Glutamatergic neuron (in vitro differentiated cells): ENCODE results near the gene TAS2R19. TPM values are rescaled to one million over a fixed set of nuclear protein-coding genes. Genes with fewer than 3 reads are reported as not detected.
"Not testable (repeated sequence)": the region's sequence is repeated elsewhere in the genome, so short reads cannot be mapped to it uniquely, and the experiment has no call there.

ENCODE experiments used
- DNase-seq: peaks from one replicate; pipeline ENCODE4 v3.0.0; 2022
- H3K27ac Mint-ChIP-seq: one replicate; pipeline ENCODE4 v1.8.0; 2020; ENCODE audit warnings: mild to moderate bottlenecking, mixed read lengths, inconsistent platforms; ENCODE audit not compliant: unreplicated experiment
- H3K27me3 Mint-ChIP-seq: one replicate; pipeline ENCODE4 v1.8.0; 2020; ENCODE audit warnings: mild to moderate bottlenecking, moderate library complexity, mixed read lengths, inconsistent platforms; ENCODE audit not compliant: unreplicated experiment
- H3K36me3 Mint-ChIP-seq: one replicate; pipeline ENCODE4 v1.8.0; 2020; ENCODE audit warnings: mild to moderate bottlenecking, mixed read lengths, inconsistent platforms; ENCODE audit not compliant: unreplicated experiment
- H3K4me1 Mint-ChIP-seq: one replicate; pipeline ENCODE4 v1.8.0; 2020; ENCODE audit warnings: mild to moderate bottlenecking, low read depth, mixed read lengths, inconsistent platforms; ENCODE audit not compliant: unreplicated experiment
- H3K4me3 Mint-ChIP-seq: one replicate; pipeline ENCODE4 v1.8.0; 2020; ENCODE audit warnings: mild to moderate bottlenecking, mixed read lengths, inconsistent platforms; ENCODE audit not compliant: unreplicated experiment
- H3K9me3 Mint-ChIP-seq: one replicate; pipeline ENCODE4 v1.8.0; 2020; ENCODE audit warnings: mild to moderate bottlenecking, moderate library complexity, mixed read lengths, inconsistent platforms; ENCODE audit not compliant: unreplicated experiment
- CTCF ChIP-seq: fragments of 200-600 bp; sonication (generic); IDR thresholded peaks from one replicate; pipeline ENCODE4 v1.5.0; 2021; ENCODE audit not compliant: partially characterized antibody, unreplicated experiment
- long read RNA-seq: library from polyadenylated mRNA; unstranded; transcript quantifications from one replicate; pipeline ENCODE4 v2.0.0, GENCODE V29; 2020; ENCODE audit not compliant: unreplicated experiment
- total RNA-seq: library from RNA; stranded (reverse); fragmentation: NEBNext Ultra II Directional; extraction: Animal tissue kit (Norgen Biotek cat#: 25700); gene quantifications from one replicate; pipeline ENCODE4 v1.2.1, GENCODE V29; 2021; ENCODE audit not compliant: unreplicated experiment

The TAS2R19 gene
- total RNA-seq: 7.9 TPM
- long read RNA-seq: 0 reads

- Mint-ChIP-seq H3K27ac (no peak within 1 kb of the TSS), H3K27me3 (no peaks in the 10 kb centered on the region), H3K9me3 (no peaks in the 10 kb centered on the region)
These were observed at the start of gene TAS2R19 for GRCh38 chr12:11022520-11022919. TSS of gene TAS2R19 (minus strand) at chr12:11022620. CDS start at chr12:11022571, 49 bp downstream.

GRCh38 chr12:11071414-11071813 lies 49.0 kb upstream of the TAS2R19 start:
- peaks cover 1% of the 10 kb centered on the region for H3K9me3 Mint-ChIP-seq
- no peaks in the 10 kb centered on the region for H3K4me1 Mint-ChIP-seq
- no peak overlapping the region for H3K4me3 Mint-ChIP-seq
- H3K27ac Mint-ChIP-seq: no peak overlapping the region
- no peaks in the 10 kb centered on the region for H3K36me3 Mint-ChIP-seq
- DNase-seq: no peak
- TF ChIP-seq CTCF: no peak
- H3K27me3 Mint-ChIP-seq: no peaks in the 10 kb centered on the region

More at GRCh38 chr12:11022520-11022919, at the start of gene TAS2R19:
- TF ChIP-seq CTCF: no peak
- no peak within 1 kb of the TSS for H3K4me3 Mint-ChIP-seq
- no peak for DNase-seq
- no peaks in the 10 kb centered on the region for H3K4me1 Mint-ChIP-seq
- peaks cover 7% of the 10 kb centered on the region for H3K36me3 Mint-ChIP-seq

- Mint-ChIP-seq H3K36me3 (no peaks in the 10 kb centered on the region), H3K4me1 (no peaks in the 10 kb centered on the region), H3K9me3 (peaks cover 1% of the 10 kb centered on the region), H3K27me3 (no peaks in the 10 kb centered on the region), H3K4me3 (no peak overlapping the region), H3K27ac (no peak overlapping the region)
- TF ChIP-seq CTCF: no peak
- DNase-seq: no peak
These were observed 48.6 kb upstream of the TAS2R19 start for GRCh38 chr12:11070999-11071398.

- H3K4me3 Mint-ChIP-seq: no peak overlapping the region
- peaks cover 1% of the 10 kb centered on the region for H3K9me3 Mint-ChIP-seq
- no peaks in the 10 kb centered on the region for H3K27me3 Mint-ChIP-seq
- TF ChIP-seq CTCF: no peak
- H3K36me3 Mint-ChIP-seq: no peaks in the 10 kb centered on the region
- H3K4me1 Mint-ChIP-seq: no peaks in the 10 kb centered on the region
- no peak for DNase-seq
- H3K27ac Mint-ChIP-seq: no peak overlapping the region
These were observed 47.5 kb upstream of the TAS2R19 start for GRCh38 chr12:11069854-11070365.

GRCh38 chr12:11067514-11067913 lies 45.1 kb upstream of the TAS2R19 start:
- no peak overlapping the region for H3K4me3 Mint-ChIP-seq
- H3K4me1 Mint-ChIP-seq: no peaks in the 10 kb centered on the region
- no peak overlapping the region for H3K27ac Mint-ChIP-seq
- no peaks in the 10 kb centered on the region for H3K36me3 Mint-ChIP-seq
- TF ChIP-seq CTCF: no peak
- H3K9me3 Mint-ChIP-seq: peaks cover 1% of the 10 kb centered on the region
- no peaks in the 10 kb centered on the region for H3K27me3 Mint-ChIP-seq
- no peak for DNase-seq

- H3K9me3 Mint-ChIP-seq, H3K27me3 Mint-ChIP-seq, H3K36me3 Mint-ChIP-seq, H3K4me1 Mint-ChIP-seq, H3K27ac Mint-ChIP-seq, H3K4me3 Mint-ChIP-seq, DNase-seq: not testable (repeated sequence)
These were observed 39.8 kb upstream of the TAS2R19 start, which contains the start of gene TAS2R46 for GRCh38 chr12:11062194-11062593. TSS of gene TAS2R46 (minus strand) at chr12:11062294. CDS start at chr12:11062294, 0 bp downstream.
